ENCODE measurements around the gene ST7L. TPM values are rescaled to one million over a fixed set of nuclear protein-coding genes. Genes with fewer than 3 reads are reported as not detected.
A peak's percentile ranks its signal among the peaks of the same experiment; 100 is the strongest.

ST7L gene
- total RNA-seq, 2 donors from 2014 or later: 18.0 to 18.2 TPM

DNA sequence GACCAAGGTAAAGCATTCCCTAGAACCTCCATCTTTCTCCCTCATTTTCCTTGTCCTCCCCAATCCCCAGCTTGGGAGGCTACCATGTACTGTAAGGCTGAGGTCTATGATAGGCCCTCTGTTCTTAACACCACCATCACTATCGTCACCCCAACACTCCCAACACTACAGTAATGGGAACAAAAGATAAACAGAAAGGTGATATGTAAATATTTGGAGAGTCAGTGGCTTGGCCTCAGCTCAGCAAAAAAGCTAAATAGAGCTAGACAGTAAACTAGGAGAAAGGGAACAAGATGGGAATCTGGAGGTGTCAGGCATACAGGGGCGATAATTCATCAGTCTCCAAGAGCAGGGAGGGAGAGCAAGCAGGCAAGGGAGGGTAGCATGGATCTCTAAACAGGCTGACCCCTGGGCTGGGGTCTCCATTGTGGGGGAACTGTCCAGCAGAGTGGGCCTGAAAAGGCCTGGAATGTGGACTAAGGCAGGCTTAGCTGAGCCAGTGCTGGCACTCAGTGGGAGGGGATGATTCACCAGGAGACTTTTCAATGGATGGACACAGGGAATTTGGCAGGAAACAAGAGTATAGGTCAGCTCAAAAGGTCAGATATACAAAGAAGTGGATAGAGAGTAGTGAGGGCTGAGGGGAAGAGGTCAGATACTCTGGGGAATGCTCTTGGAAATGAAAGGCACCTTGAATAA lies 103.5 kb downstream of the ST7L start:
- Mint-ChIP-seq H3K27ac (no peak overlapping the region), H3K9me3 (no peaks in the 10 kb centered on the region), H3K27me3 (ENCODE audit: insufficient read depth) (peaks cover 35% of the 10 kb centered on the region), H3K4me1 (peaks cover 12% of the 10 kb centered on the region), H3K4me3 (no peak overlapping the region), H3K36me3 (ENCODE audit: low read depth) (no peaks in the 10 kb centered on the region)
- Histone ChIP-seq H3K36me3 (ENCODE audit: control insufficient read depth, insufficient read depth, low read length) (no peaks in the 10 kb centered on the region), H3K27ac (ENCODE audit: low read depth, low read length) (no peak overlapping the region), H3K27me3 (ENCODE audit: control insufficient read depth, insufficient read depth, low read length, poor library complexity, severe bottlenecking) (peaks cover 15% of the 10 kb centered on the region), H3K9ac (ENCODE audit: extremely low read depth, low read length, poor library complexity, severe bottlenecking) (no peak overlapping the region), H3K9me3 (ENCODE audit: control insufficient read depth, low read length) (no peaks in the 10 kb centered on the region), H3K4me1 (ENCODE audit: control insufficient read depth, insufficient read depth, low read length) (no peaks in the 10 kb centered on the region), H3K4me3 (ENCODE audit: low read length) (no peak overlapping the region)
- WGBS, 2 experiments (ENCODE audit: insufficient coverage in 1 of 2, insufficient read length in 1 of 2): 20 to 57% methylated on average over 1 of the region's 2 CpGs
- peak; percentile 87 for DNase-seq
- TF ChIP-seq, protein P1, sequence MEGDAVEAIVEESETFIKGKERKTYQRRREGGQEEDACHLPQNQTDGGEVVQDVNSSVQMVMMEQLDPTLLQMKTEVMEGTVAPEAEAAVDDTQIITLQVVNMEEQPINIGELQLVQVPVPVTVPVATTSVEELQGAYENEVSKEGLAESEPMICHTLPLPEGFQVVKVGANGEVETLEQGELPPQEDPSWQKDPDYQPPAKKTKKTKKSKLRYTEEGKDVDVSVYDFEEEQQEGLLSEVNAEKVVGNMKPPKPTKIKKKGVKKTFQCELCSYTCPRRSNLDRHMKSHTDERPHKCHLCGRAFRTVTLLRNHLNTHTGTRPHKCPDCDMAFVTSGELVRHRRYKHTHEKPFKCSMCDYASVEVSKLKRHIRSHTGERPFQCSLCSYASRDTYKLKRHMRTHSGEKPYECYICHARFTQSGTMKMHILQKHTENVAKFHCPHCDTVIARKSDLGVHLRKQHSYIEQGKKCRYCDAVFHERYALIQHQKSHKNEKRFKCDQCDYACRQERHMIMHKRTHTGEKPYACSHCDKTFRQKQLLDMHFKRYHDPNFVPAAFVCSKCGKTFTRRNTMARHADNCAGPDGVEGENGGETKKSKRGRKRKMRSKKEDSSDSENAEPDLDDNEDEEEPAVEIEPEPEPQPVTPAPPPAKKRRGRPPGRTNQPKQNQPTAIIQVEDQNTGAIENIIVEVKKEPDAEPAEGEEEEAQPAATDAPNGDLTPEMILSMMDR (conservative IDR thresholded peaks at IDR 0.05): no peak

DNA sequence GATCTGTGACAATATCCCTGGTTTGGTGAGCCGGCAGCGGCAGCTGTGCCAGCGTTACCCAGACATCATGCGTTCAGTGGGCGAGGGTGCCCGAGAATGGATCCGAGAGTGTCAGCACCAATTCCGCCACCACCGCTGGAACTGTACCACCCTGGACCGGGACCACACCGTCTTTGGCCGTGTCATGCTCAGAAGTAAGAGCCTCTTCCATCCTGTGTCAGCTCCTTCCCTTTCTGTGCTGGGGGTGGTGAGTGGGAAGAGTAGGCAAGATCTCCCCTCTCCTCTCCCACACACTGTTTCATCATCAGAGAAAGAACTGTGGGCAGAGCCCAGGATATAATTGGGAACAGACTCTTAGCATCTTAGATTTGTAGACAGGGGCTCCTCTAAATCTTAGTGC lies 104.0 kb downstream of the ST7L start:
- no peak overlapping the region for H3K9ac ChIP-seq (ENCODE audit: extremely low read depth, low read length, poor library complexity, severe bottlenecking)
- Mint-ChIP-seq H3K27me3 (ENCODE audit: insufficient read depth) (peaks cover 41% of the 10 kb centered on the region), H3K36me3 (ENCODE audit: low read depth) (no peaks in the 10 kb centered on the region), H3K27ac (no peak overlapping the region), H3K9me3 (no peaks in the 10 kb centered on the region), H3K4me3 (no peak overlapping the region), H3K4me1 (peaks cover 18% of the 10 kb centered on the region)
- peaks cover 21% of the 10 kb centered on the region for H3K27me3 ChIP-seq (ENCODE audit: control insufficient read depth, insufficient read depth, low read length, poor library complexity, severe bottlenecking)
- no peaks in the 10 kb centered on the region for H3K36me3 ChIP-seq (ENCODE audit: control insufficient read depth, insufficient read depth, low read length)
- H3K4me1 ChIP-seq (ENCODE audit: control insufficient read depth, insufficient read depth, low read length): no peaks in the 10 kb centered on the region
- no peak for DNase-seq
- no peak overlapping the region for H3K4me3 ChIP-seq (ENCODE audit: low read length)
- H3K27ac ChIP-seq (ENCODE audit: low read depth, low read length): no peak overlapping the region
- TF ChIP-seq, protein P1 (conservative IDR thresholded peaks at IDR 0.05): no peak
- WGBS, 2 experiments (ENCODE audit: insufficient coverage in 1 of 2, insufficient read length in 1 of 2): 95 to 99% methylated on average over 6 to 12 of the region's 12 CpGs
- H3K9me3 ChIP-seq (ENCODE audit: control insufficient read depth, low read length): no peaks in the 10 kb centered on the region

DNA sequence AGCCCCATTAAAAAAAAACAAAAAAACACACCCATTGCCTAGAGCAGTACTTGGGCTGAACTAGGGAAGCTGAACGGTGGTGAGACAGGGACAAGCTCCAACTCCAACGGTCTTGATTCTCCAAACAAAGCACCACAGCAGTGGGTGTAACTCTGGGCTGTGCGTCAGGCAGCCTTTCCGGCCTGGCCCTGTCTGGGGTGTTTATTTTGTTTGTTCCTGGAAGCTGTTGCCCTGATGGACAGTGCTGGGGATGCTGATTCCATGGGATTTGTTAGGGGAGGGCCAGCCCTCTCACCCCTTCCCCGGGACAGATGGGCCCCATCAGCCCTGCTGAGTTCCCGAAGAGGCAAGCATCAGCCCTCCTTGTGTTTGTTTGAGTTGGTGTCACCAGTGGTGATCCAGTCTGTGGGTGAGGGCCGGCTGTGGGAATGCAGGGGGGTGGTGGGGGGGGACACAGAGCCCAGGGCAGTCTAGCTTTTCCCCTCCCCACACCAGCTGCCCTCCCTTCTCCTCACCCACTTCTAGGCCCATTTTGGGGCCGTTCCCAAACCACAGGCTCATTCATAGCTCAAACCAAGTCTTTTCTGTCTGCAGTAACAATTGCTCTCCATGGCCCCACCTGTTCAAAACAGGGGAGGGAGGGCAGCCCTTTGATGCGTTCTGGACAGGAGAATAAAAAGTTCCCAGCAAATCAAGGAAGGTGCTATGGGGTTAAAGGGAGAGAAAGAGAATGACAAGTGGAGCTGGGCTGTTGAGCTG lies 105.7 kb downstream of the ST7L start:
- WGBS, 2 experiments (ENCODE audit: insufficient coverage in 1 of 2, insufficient read length in 1 of 2): 83 to 85% methylated on average over 3 to 8 of the region's 9 CpGs
- Mint-ChIP-seq H3K27ac (no peak overlapping the region), H3K4me3 (no peak overlapping the region)

More for the DNA sequence above, 105.7 kb downstream of the ST7L start:
- Histone ChIP-seq H3K27me3 (ENCODE audit: control insufficient read depth, insufficient read depth, low read length, poor library complexity, severe bottlenecking) (peaks cover 37% of the 10 kb centered on the region), H3K27ac (ENCODE audit: low read depth, low read length) (no peak overlapping the region), H3K4me1 (ENCODE audit: control insufficient read depth, insufficient read depth, low read length) (no peaks in the 10 kb centered on the region), H3K9me3 (ENCODE audit: control insufficient read depth, low read length) (no peaks in the 10 kb centered on the region), H3K36me3 (ENCODE audit: control insufficient read depth, insufficient read depth, low read length) (no peaks in the 10 kb centered on the region), H3K4me3 (ENCODE audit: low read length) (no peak overlapping the region), H3K9ac (ENCODE audit: extremely low read depth, low read length, poor library complexity, severe bottlenecking) (no peak overlapping the region)
- no peaks in the 10 kb centered on the region for H3K9me3 Mint-ChIP-seq
- H3K36me3 Mint-ChIP-seq (ENCODE audit: low read depth): no peaks in the 10 kb centered on the region
- peaks cover 19% of the 10 kb centered on the region for H3K4me1 Mint-ChIP-seq
- peaks cover 54% of the 10 kb centered on the region for H3K27me3 Mint-ChIP-seq (ENCODE audit: insufficient read depth)
- DNase-seq: no peak
- TF ChIP-seq, protein P1 (conservative IDR thresholded peaks at IDR 0.05): no peak
